ENCODE data around the gene GPR162.

GPR162 gene

DNA sequence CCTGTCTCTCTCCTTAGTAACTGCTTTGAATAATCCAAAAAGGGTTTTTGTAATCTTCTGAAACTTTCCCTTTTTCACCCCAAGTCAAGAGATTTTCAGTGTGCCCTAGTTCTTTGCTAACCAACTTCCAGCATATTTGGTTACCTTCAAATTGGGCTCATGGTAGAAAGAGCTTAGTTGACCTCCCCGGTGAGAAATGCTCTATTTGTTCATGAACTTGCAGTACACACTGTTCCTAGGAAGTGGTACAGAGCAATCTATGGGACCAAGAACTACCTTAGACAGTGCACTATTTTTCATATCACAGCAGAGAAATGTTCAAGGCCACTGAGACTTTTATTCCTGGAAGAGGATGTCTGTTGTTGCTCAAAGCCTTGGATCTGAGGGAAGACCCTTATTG, 32.0 kb downstream of the GPR162 start:
- TF ChIP-seq, protein P1, sequence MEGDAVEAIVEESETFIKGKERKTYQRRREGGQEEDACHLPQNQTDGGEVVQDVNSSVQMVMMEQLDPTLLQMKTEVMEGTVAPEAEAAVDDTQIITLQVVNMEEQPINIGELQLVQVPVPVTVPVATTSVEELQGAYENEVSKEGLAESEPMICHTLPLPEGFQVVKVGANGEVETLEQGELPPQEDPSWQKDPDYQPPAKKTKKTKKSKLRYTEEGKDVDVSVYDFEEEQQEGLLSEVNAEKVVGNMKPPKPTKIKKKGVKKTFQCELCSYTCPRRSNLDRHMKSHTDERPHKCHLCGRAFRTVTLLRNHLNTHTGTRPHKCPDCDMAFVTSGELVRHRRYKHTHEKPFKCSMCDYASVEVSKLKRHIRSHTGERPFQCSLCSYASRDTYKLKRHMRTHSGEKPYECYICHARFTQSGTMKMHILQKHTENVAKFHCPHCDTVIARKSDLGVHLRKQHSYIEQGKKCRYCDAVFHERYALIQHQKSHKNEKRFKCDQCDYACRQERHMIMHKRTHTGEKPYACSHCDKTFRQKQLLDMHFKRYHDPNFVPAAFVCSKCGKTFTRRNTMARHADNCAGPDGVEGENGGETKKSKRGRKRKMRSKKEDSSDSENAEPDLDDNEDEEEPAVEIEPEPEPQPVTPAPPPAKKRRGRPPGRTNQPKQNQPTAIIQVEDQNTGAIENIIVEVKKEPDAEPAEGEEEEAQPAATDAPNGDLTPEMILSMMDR (IDR thresholded peaks at IDR 0.05; ENCODE audit: low read length, missing control alignments) = no peak
- DNase-seq (ENCODE audit: low read depth) = no peak
- no peak overlapping the region for H3K4me3 ChIP-seq (replicated peaks; ENCODE audit: low read depth, low read length)

DNA sequence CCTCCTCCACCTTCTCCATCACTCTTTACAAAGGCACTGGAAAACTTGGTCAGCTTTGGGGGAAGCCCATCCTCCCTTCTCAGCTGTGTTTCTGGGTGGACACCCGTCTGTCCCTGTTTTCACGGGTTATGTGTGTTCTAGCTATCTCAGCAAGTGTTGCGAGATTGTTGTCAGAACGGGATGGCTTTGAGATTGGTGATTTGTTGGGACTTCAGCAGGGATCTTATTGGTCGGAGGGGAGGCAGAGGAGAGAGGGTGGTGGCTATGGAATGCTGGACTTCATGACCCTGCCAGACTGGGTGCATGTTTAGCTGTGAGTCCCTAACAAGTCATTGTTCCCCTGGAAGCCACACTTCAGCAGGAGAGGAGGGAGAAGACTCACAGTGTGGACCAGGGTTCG, 32.4 kb downstream of the GPR162 start:
- DNase-seq (ENCODE audit: low read depth) = no peak
- H3K4me3 ChIP-seq (replicated peaks; ENCODE audit: low read depth, low read length) = no peak overlapping the region
- TF ChIP-seq, protein P1 (IDR thresholded peaks at IDR 0.05; ENCODE audit: low read length, missing control alignments) = no peak

DNA sequence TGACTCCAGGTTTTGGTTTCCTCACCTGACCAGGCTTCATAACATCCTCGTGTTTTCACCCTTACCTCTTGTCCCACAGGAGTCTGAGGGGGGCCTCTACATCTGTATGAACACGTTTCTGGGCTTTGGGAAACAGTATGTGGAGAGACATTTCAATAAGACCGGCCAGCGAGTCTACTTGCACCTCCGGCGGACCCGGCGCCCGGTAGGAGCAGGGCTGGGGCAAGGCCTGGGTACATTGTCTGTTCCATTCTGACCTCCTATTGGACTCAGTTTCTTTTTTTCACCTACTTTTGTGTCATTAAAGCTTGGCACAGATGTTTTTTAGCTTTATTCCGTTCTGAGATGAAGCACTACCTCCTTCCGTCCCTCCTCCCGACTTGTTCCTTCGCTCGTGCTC, 33.7 kb downstream of the GPR162 start:
- no peak for DNase-seq (ENCODE audit: low read depth)
- TF ChIP-seq, protein P1 (IDR thresholded peaks at IDR 0.05; ENCODE audit: low read length, missing control alignments) = no peak
- H3K4me3 ChIP-seq (replicated peaks; ENCODE audit: low read depth, low read length) = no peak overlapping the region

DNA sequence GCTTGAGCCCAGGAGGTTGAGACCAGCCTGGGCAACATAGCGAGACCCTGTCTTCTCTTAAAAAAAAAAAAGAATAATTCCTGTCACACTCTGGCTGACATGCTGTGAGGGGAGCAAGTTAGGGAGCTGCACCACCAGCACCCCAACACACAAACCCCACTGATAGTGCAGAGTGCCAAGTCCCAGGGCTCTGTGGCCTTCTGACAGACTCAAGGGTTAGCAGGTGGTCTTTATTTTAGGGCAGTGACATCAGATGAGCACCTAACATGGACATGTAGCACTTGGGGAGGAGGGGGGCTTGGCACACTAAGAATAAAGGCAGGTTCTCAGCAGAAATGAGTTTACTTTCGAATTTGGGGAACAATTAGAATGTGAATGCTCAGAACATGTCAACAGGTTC, 37.2 kb downstream of the GPR162 start:
- DNase-seq (ENCODE audit: low read depth) = no peak
- TF ChIP-seq, protein P1 (IDR thresholded peaks at IDR 0.05; ENCODE audit: low read length, missing control alignments) = no peak
- no peak overlapping the region for H3K4me3 ChIP-seq (replicated peaks; ENCODE audit: low read depth, low read length)

DNA sequence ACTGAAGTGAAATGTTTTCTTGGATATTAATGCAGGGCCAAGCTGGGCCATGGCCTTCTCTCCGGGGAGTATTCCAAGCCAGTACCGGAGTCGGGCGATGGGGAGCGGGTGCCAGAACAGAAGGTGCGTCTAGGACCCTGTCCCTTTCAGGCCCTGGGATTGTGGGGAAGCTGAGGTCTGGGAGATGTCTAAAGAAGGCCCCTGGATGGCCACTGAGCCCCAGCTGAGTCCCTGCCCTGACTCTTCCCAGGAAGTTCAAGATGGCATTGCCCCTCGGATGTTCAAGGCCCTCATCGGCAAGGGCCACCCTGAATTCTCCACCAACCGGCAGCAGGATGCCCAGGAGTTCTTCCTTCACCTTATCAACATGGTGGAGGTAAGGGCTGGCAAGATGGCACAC, 38.5 kb downstream of the GPR162 start:
- H3K4me3 ChIP-seq (replicated peaks; ENCODE audit: low read depth, low read length) = no peak overlapping the region
- DNase-seq (ENCODE audit: low read depth) = no peak
- TF ChIP-seq, protein P1 (IDR thresholded peaks at IDR 0.05; ENCODE audit: low read length, missing control alignments) = no peak

DNA sequence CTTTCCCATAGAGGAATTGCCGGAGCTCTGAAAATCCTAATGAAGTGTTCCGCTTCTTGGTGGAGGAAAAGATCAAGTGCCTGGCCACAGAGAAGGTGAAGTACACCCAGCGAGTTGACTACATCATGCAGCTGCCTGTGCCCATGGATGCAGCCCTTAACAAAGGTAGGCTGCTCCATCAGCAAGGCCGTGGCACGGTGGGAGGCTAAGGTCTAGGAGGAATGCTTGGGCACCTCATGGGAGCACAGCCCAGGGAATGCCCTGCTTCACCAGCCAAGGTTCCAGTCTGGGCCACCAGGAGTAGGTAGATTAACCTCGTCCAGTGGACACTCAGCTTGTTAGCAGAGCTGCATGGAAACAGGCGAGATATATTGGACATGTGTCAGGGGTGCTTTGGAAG, 39.3 kb downstream of the GPR162 start:
- DNase-seq (ENCODE audit: low read depth) = no peak
- TF ChIP-seq, protein P1 (IDR thresholded peaks at IDR 0.05; ENCODE audit: low read length, missing control alignments) = no peak
- H3K4me3 ChIP-seq (replicated peaks; ENCODE audit: low read depth, low read length) = no peak overlapping the region

DNA sequence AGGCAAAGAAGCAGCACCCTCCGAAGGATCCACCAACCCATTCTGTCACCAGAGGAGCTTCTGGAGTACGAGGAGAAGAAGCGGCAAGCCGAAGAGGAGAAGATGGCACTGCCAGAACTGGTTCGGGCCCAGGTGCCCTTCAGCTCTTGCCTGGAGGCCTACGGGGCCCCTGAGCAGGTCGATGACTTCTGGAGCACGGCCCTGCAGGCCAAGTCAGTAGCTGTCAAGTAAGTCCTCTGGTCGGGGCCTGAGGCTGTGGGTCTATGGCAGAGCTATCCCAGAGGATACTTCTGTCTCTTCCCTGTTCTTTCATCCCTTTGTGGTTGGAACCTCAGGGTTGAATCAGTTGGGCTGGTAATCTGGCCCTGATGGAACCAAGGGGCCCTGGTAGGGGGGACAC, 39.8 kb downstream of the GPR162 start:
- TF ChIP-seq, protein P1 (IDR thresholded peaks at IDR 0.05; ENCODE audit: low read length, missing control alignments) = no peak
- no peak for DNase-seq (ENCODE audit: low read depth)
- H3K4me3 ChIP-seq (replicated peaks; ENCODE audit: low read depth, low read length) = no peak overlapping the region
